Measurements from ENCODE around the gene MBOAT7.
"Not testable (repeated sequence)": the region's sequence is repeated elsewhere in the genome, so short reads cannot be mapped to it uniquely, and the experiment has no call there.

The MBOAT7 gene

GRCh38 chr19:54208784-54209057, 19.3 kb upstream of the MBOAT7 start:
- no peak for DNase-seq

- DNase-seq, result peak; percentile 72 to 76
Measured at GRCh38 chr19:54207983-54208783, 18.8 kb upstream of the MBOAT7 start.

- no peak for DNase-seq
Measured at GRCh38 chr19:54207676-54207982, 18.2 kb upstream of the MBOAT7 start.

- DNase-seq, result not testable (repeated sequence)
Measured at GRCh38 chr19:54207193-54207592, 17.8 kb upstream of the MBOAT7 start.

GRCh38 chr19:54206831-54207177, 17.4 kb upstream of the MBOAT7 start:
- DNase-seq, result peak in 1 of 2 experiments; percentile 31

GRCh38 chr19:54206030-54206830, 16.9 kb upstream of the MBOAT7 start:
- peak in 1 of 2 experiments; percentile 17 for DNase-seq

- no peak for DNase-seq
Measured at GRCh38 chr19:54204767-54205468, 15.5 kb upstream of the MBOAT7 start.

- no peak for DNase-seq
Measured at GRCh38 chr19:54203151-54203611, 13.8 kb upstream of the MBOAT7 start.

- no peak for DNase-seq
Measured at GRCh38 chr19:54201980-54202379, 12.6 kb upstream of the MBOAT7 start.

GRCh38 chr19:54201172-54201701, 11.9 kb upstream of the MBOAT7 start:
- DNase-seq, result no peak

- no peak for DNase-seq
Measured at GRCh38 chr19:54199401-54199800, 10.0 kb upstream of the MBOAT7 start.

- no peak for DNase-seq
Measured at GRCh38 chr19:54197121-54197520, 7.7 kb upstream of the MBOAT7 start.

GRCh38 chr19:54196536-54196935, 7.2 kb upstream of the MBOAT7 start:
- no peak for DNase-seq

- DNase-seq, result not testable (repeated sequence)
Measured at GRCh38 chr19:54194463-54194862, 5.1 kb upstream of the MBOAT7 start.

- no peak for DNase-seq
Measured at GRCh38 chr19:54193011-54193410, 3.6 kb upstream of the MBOAT7 start.

GRCh38 chr19:54191811-54192453, 2.6 kb upstream of the MBOAT7 start:
- DNase-seq, result no peak

GRCh38 chr19:54191011-54191810, 1.8 kb upstream of the MBOAT7 start, which contains the start of gene TSEN34:
TSEN34 (plus strand) TSS chr19:54191308; CDS start chr19:54191365, 57 bp downstream.
- DNase-seq, result peak; percentile 82 to 84

GRCh38 chr19:54190503-54191010, 1.2 kb upstream of the MBOAT7 start:
- peak; percentile 100 for DNase-seq

GRCh38 chr19:54189735-54190502, 539 bp upstream of the MBOAT7 start:
- DNase-seq, result peak; percentile 100

- DNase-seq, result peak; percentile 65 to 78
Measured at GRCh38 chr19:54188215-54188871, 1.0 kb downstream of the MBOAT7 start.
